ENCODE results near the gene FNDC3A.

The FNDC3A gene

DNA sequence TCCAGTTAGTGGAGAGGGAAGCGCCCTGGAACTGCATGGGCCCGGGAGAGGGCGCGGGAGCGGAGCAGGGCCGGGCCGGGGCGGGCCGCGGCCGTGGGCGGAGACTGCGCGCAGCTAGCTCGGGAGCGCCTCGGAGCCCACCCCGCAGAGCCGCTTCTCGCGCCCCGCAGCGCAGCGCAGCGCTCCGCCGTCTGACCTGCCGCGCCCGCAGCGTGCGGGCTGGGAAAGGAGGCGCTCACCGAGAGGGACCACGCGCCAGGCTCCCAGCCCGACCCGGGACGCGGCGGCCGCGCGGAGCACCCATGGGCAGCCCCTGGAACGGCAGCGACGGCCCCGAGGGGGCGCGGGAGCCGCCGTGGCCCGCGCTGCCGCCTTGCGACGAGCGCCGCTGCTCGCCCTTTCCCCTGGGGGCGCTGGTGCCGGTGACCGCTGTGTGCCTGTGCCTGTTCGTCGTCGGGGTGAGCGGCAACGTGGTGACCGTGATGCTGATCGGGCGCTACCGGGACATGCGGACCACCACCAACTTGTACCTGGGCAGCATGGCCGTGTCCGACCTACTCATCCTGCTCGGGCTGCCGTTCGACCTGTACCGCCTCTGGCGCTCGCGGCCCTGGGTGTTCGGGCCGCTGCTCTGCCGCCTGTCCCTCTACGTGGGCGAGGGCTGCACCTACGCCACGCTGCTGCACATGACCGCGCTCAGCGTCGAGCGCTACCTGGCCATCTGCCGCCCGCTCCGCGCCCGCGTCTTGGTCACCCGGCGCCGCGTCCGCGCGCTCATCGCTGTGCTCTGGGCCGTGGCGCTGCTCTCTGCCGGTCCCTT is 244.5 kb downstream of the FNDC3A start, which contains the start of gene MLNR:
Gene MLNR (plus strand): TSS at position 303 of the 820 bp plus-strand sequence. CDS start 0 bp downstream, at position 303.
- peak; percentile 58 for DNase-seq (ENCODE audit: low spot score)

DNA sequence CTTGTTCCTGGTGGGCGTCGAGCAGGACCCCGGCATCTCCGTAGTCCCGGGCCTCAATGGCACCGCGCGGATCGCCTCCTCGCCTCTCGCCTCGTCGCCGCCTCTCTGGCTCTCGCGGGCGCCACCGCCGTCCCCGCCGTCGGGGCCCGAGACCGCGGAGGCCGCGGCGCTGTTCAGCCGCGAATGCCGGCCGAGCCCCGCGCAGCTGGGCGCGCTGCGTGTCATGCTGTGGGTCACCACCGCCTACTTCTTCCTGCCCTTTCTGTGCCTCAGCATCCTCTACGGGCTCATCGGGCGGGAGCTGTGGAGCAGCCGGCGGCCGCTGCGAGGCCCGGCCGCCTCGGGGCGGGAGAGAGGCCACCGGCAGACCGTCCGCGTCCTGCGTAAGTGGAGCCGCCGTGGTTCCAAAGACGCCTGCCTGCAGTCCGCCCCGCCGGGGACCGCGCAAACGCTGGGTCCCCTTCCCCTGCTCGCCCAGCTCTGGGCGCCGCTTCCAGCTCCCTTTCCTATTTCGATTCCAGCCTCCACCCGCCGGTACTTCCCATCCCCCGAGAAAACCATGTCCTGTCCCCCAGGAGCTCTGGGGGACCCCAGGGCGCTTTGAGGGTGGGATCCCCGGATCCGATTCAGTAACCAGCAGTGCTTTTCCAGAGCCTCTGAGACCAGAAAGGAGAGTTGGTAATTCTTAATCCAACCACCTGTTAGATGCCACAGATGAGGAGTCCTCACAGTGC is 245.3 kb downstream of the FNDC3A start:
- DNase-seq (ENCODE audit: low spot score): peak; percentile 21

DNA sequence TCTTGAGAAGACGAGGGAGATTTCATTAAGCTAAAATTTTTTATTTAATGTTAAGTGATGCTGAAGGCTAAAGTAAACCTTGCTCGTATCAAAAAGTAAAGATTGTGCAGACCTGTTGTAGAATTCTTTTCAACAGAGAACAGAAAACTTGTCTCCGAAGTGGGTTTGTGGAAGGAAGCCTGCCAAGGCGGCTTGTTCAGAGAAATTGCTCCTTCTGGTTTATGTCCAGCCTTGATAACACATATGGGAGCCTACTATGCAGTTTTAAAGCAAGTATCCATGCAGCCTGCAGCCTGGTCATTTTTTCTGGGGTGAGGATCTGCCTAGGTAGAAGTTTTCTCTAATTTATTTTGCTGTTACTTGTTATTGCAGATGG is 245.9 kb downstream of the FNDC3A start:
- no peak for DNase-seq (ENCODE audit: low spot score)

DNA sequence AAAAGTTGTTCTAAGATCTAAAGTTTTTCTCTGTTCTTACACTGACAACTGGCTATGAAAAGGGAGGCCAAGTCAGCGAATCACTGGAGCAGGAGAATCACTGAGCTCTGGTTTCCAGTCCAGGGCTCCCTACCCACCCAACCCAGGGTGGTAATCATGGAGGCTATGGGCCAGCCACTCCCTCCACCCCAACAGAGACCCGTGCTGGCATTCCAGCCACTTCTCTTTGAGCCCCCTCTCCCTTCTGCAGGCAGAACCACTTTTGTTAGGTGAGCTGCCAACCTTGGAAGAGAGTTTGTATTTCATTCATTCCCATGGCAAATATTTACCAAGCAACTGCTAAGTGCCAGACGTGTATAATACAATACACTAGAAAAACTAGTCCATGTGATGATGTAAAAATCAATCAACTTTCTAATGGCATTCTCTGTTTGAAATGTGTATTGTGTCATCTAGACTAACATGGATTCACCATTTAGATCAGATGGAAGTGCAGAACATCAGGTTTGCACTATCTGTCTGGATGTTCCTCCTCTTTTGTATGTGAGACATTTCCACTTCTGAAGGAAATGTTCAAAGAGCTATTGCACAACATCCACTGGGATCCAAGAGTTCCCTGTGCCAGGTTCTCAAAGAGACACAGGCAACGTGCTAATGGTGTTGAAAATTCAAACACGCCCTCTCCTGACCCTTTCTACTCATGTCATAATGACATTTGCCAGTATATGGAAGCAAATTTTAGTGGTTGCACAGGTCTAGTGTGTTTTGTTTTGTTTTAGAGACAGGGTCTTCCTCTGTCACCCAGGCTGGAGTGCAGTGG is 249.7 kb downstream of the FNDC3A start:
- DNase-seq (ENCODE audit: low spot score): no peak

DNA sequence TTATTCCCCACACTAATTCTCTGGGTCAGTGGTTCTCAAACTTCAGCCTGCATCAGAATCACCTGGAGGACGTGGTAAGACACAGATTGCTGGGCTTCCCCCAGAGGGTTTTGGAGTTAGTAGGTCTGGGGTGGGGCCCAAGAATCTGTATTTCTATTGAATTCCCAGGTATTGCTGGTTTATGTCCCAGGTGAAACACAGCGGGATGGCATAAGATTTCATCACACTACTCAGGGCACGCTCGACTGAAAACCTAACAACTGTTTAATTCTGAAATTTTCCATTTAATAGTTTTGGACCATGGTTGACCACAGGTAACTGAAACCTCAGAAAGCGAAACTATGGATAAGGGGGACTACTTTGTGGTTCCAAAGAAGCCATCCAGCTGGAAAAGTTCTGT is 250.9 kb downstream of the FNDC3A start:
- DNase-seq (ENCODE audit: low spot score): no peak

DNA sequence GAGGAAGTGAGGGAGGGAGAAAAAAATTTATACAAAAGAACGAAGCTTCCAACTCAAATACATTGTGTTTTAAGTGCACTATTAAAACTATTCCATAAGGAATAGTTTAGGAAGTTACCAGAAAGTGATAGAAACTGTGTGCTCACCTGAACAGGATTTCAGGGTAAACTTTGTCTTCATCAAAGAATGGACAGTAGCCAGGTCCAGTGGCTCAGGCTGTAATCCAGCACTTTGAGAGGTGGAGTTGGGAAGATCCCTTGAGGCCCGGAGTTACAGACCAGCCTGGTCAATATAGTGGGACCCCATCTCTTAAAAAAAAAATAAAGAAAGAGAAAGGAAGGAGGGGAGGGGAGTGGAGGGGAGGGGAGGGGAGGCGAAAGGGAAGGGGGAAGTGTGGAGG is 259.0 kb downstream of the FNDC3A start:
- no peak for DNase-seq (ENCODE audit: low spot score)

DNA sequence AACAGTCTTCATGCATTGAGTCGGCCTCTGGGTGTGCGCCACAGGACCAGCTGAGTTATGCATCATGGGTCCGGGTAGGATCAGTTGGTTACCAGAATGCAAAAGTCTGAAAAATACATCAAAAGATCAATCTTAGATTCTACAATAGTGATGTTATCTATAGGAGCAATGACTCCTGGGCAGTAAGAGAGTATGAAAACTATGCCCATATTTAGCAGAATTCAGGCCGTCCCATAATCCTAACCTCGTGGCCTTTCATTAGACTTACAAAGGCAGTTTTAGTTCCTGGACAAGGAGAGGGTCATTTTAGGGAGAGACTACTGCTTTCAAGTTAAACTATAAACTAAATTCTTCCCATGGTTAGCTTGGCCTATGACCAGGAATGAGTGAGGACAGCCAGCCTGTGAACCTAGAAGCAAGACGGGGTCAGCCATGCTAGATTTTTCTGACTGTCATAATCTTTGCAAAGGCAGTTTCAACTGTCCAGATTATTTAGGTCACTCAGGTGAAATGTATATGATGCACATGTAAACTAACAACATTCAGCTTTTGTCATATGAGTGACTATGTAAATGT is 260.2 kb downstream of the FNDC3A start:
- no peak for DNase-seq (ENCODE audit: low spot score)

DNA sequence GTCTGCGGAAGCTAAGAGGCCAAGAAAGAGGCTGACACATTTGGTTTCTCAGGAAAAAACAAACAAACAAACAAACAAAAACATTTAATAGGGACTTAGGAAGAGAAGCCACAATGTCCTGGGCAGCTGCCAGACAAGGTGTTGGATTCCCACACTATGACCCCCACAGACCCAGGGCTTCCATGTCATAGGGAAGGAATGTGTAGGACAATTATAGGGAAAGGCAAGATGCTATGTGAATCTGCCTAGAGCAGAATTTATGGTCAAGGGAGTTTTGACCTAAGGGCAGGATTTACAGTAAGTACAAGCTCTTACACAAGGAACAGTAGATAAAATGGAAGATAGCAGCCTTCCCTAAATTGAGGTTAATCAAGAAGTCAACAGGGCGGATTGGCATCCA is 262.9 kb downstream of the FNDC3A start:
- no peak for DNase-seq (ENCODE audit: low spot score)

DNA sequence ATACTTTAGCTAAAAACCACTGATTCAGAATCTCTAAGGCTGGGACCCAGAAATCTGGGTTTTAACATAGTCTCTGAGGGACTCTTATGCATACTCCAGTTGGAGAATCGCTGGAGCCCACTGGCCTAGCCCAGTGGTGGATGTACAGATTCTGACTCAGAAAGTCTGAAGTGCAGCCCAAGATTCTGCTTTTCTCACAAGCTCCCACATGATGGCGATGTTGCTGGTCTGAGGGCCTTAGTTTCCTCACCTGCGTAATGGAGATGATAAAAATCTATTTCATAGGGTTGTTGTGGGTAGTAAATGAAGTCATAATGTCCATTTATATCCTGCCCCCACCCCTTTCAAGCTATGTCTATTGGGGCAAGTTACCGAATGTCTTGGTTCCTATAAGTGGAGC is 264.3 kb downstream of the FNDC3A start:
- DNase-seq (ENCODE audit: low spot score): peak; percentile 26

DNA sequence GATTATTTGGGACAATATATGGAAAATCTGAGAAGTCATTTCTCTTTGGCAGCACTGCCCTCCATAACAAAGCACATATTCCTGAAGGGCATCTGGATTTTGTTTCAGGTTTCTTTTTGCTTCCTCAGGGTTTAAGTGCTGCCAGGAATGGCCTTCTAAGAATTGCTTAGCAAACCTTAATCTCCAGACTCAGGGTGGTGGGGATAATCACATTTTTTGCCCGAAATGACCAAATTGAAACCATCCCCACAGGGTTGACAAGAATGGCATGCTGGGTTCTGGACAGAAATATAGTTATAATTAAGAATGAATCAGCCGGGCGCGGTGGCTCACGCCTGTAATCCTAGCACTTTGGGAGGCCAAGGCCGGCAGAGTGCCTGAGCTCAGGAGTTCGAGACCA is 265.6 kb downstream of the FNDC3A start:
- no peak for DNase-seq (ENCODE audit: low spot score)

DNA sequence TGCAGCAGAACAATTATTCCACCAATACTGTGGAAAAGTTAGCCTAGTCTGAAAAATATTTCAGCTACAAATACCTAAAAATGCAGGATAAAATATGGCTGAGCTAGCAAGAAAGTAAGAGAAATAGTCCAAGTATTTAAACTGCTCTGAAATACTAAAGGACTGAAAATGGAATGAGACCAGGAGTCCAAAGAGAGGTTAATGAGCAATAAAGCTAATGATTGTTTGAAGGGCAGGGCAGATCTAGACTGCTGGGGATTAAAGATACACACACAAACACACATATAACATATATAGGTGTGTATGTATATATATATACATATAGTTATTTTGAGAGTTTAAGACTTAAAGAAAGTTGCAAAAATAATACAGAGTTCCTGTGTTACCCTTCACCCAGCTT is 269.4 kb downstream of the FNDC3A start:
- no peak for DNase-seq (ENCODE audit: low spot score)

DNA sequence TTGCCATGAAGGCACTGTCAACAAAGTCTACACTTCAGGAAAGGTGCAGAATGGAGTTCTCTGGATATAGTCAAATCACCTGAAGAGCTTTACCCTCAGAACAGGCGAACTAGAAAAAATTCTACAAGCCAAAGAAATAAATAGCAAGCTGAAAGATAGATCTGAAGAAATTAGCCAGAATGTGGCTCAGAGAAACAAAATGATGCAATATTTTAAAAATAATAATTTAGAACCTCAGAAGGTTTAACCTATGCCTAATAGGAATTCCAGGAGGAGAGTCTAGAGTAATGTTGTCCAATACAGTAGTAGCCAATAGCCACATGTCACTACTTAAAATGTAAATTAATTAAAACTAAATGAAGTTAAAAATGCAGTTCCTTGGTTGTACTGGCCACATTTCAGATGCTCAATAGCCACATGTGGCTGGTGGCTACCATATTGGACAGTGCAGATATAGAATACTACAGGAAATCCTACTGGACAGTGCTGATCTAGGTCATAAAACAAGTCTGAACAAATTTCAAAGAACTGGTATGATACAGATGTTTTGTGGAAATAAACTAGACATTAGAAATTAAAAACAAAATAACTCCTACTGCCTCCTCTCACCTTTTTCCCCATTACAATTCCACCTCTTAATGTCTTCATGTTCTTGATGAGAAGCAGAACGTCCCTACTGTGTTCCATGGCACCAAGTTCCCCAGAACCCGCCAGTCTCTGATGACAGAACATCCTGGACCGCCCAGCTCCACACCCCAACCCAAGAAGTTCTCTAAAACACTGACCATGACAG is 271.3 kb downstream of the FNDC3A start:
- DNase-seq (ENCODE audit: low spot score): no peak

DNA sequence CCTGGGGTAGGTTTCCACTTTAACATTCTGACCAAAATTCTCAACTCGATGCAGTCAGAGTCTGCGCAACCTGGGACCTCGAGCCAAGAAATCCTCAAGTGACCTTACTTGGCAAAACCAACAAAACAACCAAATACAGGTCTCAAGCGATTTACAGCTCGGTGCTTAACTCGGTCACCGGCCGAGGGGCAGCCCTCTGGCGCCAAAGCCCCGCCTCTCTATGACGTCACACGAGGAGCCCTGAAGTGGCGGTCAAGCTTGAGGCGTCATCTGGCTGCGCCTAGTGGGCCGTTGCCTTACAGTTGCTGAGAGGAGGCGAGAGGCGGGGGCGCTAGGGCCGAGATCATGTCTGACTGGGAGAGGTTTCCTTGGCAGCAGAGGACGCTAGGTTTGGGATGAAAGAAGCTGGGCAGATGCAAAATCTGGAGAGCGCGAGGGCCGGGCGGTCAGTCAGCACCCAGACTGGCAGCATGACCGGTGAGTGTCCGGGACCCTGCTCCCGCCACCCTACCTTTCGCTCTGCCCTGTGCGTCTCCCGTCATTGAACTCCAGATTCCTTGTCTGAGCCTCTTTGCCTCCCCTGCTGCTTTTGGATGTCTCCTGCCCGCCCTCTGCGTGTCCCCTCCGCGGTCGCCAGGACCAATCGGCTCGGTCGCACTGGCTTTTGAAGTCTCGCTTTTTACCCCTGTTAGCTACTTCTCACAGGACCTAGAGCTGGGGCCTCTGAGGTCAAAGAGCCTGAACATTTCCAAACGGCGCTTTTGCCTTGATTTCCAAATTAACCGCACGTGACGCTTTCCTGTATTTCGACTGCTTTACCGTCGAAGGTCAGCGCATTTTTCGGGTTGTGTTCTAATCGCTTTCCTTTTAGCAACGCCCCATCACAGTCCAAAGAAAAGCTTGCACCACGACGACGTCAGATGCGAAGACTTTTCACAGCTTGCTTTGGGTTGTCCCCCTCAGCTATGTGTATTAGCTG is 272.2 kb downstream of the FNDC3A start, which contains the start of gene CDADC1:
Gene CDADC1 (plus strand): TSS at position 283 of the 979 bp plus-strand sequence. CDS start 113 bp downstream, at position 396.
- peak; percentile 91 for DNase-seq (ENCODE audit: low spot score)

DNA sequence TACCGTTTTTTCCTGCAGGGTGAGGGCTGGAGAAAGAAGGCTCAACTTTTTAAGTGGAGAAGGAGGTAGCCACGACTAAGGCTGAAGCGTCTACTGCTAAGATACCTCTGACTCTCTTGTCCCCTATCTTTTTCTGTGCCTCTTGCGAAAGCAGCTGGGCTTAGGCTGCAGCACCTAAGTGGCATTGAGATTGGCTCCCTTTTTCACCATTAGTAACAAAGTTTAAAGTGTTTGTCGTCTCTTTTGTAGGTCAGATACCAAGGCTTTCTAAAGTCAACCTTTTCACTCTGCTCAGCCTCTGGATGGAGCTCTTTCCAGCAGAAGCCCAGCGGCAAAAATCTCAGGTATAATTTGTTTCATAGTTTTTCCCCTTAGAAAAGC is 272.9 kb downstream of the FNDC3A start:
- no peak for DNase-seq (ENCODE audit: low spot score)

DNA sequence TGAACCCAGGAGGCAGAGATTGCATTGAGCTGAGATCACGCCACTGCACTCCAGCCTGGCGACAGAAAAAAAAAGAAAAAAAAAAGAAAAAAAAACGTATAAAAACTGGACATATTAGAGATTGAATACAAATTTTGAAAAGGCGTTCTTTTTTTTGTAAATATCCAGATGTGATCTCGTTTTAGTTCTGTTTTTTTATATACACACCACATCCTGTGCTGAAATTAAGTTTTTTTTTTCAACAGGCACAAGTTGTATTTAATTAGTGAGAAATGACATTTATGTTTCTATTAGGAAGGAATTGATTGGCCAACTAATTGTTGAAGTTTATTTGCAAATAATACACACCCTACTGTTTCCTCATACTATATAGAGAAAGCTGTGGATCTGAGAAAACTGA is 275.6 kb downstream of the FNDC3A start:
- no peak for DNase-seq (ENCODE audit: low spot score)

DNA sequence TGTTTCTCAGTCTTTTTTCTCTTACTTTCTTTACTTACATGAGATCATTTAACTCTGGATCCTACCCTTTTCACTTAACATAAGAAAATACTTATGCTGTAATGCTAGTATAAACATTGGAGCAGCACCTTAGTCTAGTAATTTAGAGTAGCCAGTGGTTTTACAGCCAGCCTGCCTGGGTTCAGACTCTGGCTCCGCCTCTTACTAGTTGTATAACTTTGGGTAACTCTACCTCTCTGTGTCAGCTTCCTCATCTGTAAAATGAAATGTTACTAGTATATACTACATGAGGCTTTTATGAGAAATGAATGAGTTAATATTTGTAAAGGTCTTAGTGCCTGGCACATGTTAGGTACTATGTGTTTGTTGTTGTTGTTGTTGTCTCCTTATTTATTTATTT is 277.6 kb downstream of the FNDC3A start:
- DNase-seq (ENCODE audit: low spot score): no peak

DNA sequence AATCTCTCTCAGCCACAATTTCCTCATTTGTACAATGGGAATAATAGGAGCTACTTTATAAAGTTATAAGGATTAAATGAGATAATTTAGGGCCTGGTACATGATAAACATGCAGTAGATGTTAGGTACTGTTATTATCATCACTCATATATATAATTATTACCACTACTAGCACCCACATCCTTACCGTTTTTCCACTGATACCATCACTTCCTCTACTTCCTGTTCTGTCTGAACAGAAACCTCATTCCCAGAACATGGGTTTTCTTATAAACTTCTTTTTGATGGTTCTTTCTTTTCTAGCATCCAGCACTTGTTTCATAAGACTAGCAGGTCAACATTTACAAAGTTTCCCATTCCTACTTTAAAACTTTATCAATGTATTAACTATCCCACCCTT is 278.3 kb downstream of the FNDC3A start:
- DNase-seq (ENCODE audit: low spot score): no peak

DNA sequence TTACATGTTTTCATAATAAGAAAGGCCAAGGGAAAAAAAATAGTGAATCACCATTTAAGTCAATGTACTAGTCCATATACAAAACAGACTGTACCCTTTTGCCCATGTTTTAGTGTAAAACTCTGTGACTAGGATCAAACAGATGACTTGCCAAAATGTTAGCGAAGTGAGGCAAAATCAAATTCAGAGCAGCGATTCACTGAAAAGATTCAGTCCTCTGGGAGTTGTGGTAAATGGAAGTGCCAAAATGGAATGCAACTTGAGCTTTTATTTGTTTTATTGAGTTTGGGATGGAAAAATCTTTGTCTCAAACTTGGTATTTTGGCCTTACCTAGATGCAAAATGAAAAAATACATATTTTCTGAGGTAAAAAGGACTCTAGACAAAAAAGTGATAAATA is 281.1 kb downstream of the FNDC3A start:
- DNase-seq (ENCODE audit: low spot score): no peak

DNA sequence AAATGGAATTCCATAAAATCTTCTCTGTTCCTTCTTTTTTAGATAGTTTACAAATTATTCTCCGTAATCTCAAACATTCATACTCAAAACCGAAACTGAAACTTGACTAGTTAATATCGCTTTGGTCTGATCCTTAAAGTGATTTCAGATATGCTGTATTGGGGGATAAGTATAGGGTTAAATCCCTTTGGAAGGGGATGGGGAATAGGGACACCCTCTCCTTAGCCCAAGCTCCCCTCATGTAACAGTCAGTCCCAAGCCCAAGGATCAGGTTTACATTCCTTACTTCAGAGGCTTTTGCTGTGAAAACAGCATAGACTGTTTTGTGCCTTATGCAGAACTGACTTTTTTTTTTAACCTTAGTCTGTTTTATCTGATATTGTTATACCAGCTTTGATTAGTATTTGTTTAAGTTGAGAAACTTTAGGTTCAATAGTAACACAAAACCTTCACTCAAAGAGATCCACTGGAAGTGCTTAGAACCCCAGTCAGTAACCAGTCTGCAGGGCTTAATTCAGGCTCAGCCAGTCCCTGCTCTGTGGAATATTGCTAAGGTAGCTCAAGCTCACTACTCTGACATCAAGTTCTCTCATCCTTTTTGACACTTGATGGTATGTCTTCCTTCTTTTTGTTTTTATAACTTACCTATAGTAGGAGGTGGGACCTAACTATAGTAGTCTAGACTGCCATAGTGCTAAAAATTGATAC is 282.5 kb downstream of the FNDC3A start:
- DNase-seq (ENCODE audit: low spot score): no peak
